SK-N-MC (cell line): ENCODE results near the gene C6orf132.

ENCODE experiments used
- DNase-seq: peaks from one replicate; pipeline ENCODE4 v3.0.0-alpha.2; 2011; ENCODE audit warnings: low read depth, low spot score
- H3K27ac ChIP-seq: fragments of 200-600 bp; sonication (generic); 2 replicates; pipeline ENCODE4 v1.5.1; 2016; ENCODE audit warnings: mixed run types
- H3K36me3 ChIP-seq: fragments of 200-600 bp; sonication (generic); 2 replicates; pipeline ENCODE4 v1.6.1; 2017; ENCODE audit warnings: antibody characterized with exemption, low read length, mixed read lengths; ENCODE audit not compliant: insufficient read depth
- H3K4me3 ChIP-seq: fragments of 200-600 bp; sonication (generic); 2 replicates; pipeline ENCODE4 v1.5.1; 2016
- H3K9ac ChIP-seq: fragments of 200-600 bp; sonication (generic); 2 replicates; pipeline ENCODE4 v1.8.0; 2017; ENCODE audit warnings: mixed run types, mixed read lengths; ENCODE audit not compliant: insufficient read length
- H3K9me3 ChIP-seq: fragments of 200-600 bp; sonication (generic); 2 replicates; pipeline ENCODE4 v1.6.1; 2017; ENCODE audit warnings: low read depth, mild to moderate bottlenecking, antibody characterized with exemption, low read length, moderate library complexity, mixed read lengths
- EZH2 ChIP-seq: fragments of 200-600 bp; sonication (generic); IDR thresholded peaks from one replicate; pipeline ENCODE4 v1.6.1; 2017; ENCODE audit warnings: antibody characterized with exemption
- FOXP2 ChIP-seq: optimal IDR thresholded peaks from 2 replicates; pipeline ENCODE3; 2011; ENCODE audit warnings: mild to moderate bottlenecking, moderate library complexity; ENCODE audit not compliant: insufficient read depth; ENCODE audit errors: extremely low read length, control extremely low read depth
- POLR2AphosphoS5 ChIP-seq: IDR thresholded peaks from 2 replicates; pipeline ENCODE4 v1.6.1; 2012; ENCODE audit warnings: mild to moderate bottlenecking, low read depth, low read length, borderline replicate concordance

Gene C6orf132

DNA sequence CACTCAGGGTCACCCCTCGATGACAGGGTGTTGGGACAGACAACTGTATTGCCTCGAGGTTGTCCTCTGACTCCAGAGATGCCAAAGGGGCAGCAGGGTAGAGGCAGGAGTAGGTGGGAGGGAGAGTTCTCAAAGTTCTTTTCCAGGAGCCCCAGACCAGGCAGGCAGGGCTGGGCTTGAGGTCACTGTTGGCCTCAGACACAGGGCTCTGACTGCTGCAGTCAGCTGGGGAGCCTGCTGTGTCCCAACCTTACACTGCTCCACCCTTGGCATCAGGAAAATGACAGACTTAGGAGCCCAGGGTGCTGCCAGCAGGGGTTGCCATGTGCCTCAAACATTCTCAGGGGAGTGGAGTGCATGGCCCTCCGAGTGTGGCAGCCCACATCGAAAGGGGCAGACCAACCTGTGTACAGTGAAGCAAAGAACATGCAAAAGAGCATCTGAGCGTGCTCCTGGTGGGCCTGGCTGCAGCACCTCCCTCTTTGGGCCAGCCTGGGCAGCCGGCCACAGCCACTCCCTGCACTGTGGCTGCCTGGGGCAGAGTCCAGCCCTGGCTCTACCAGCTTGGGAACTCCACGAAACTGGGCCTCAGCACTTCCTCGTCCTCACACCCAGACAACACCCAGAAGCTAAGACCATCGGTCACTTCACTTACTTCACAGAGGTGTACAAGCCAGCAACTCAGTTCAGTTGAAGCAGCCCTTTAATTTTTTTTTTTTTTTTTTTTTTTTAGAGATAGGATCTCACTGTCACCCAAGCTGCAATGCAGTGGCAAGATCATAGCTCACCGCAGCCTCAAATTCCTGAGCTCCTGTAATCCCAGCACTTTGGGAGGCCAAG, 24.0 kb downstream of the C6orf132 start:
- TF ChIP-seq POLR2AphosphoS5, result no peak
- TF ChIP-seq FOXP2, result no peak
- TF ChIP-seq EZH2, result no peak
- Histone ChIP-seq H3K4me3 (no peak overlapping the region), H3K9ac (no peak overlapping the region), H3K27ac (no peak overlapping the region), H3K36me3 (no peaks in the 10 kb centered on the region), H3K9me3 (no peaks in the 10 kb centered on the region)
- DNase-seq, result no peak

- no peak overlapping the region for H3K9ac ChIP-seq
- TF ChIP-seq EZH2, result no peak
- no peak for TF ChIP-seq FOXP2
- TF ChIP-seq POLR2AphosphoS5, result no peak
- no peak overlapping the region for H3K4me3 ChIP-seq
- no peaks in the 10 kb centered on the region for H3K36me3 ChIP-seq
- H3K27ac ChIP-seq, result no peak overlapping the region
- DNase-seq, result no peak
- no peaks in the 10 kb centered on the region for H3K9me3 ChIP-seq
These were observed 24.6 kb downstream of the C6orf132 start for GRCh38 chr6:42117843-42118161.

- no peak overlapping the region for H3K4me3 ChIP-seq
- no peaks in the 10 kb centered on the region for H3K9me3 ChIP-seq
- no peak for DNase-seq
- no peak overlapping the region for H3K27ac ChIP-seq
- H3K36me3 ChIP-seq, result no peaks in the 10 kb centered on the region
- H3K9ac ChIP-seq, result no peak overlapping the region
- no peak for TF ChIP-seq POLR2AphosphoS5
- TF ChIP-seq FOXP2, result no peak
These were observed 28.3 kb downstream of the C6orf132 start for GRCh38 chr6:42113936-42114636.

- Histone ChIP-seq H3K27ac (no peak overlapping the region), H3K9me3 (no peaks in the 10 kb centered on the region), H3K9ac (no peak overlapping the region), H3K36me3 (no peaks in the 10 kb centered on the region), H3K4me3 (no peak overlapping the region)
- DNase-seq, result no peak
- TF ChIP-seq POLR2AphosphoS5 (no peak), EZH2 (no peak), FOXP2 (no peak)
These were observed 30.1 kb downstream of the C6orf132 start for GRCh38 chr6:42112351-42112750.

DNA sequence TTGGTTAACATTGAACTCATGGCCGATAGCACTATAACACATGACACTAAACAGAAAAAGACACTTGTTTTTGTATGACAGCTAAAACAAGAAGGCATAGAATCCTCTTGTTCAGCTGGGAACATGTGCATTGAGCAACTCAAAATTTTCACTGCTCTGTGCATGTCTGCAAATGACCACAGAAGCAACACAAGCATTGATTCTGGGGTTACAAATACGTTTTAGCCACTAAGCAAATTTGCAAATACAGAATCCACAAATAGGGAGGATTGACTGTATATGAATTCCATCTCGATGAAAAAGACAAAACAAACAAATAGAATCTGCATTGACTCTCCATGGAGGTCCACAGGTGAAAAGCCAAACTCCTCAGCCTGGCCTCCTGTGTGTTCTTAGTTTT, 31.7 kb downstream of the C6orf132 start:
- Histone ChIP-seq H3K9ac (no peak overlapping the region), H3K4me3 (no peak overlapping the region), H3K9me3 (no peaks in the 10 kb centered on the region), H3K36me3 (no peaks in the 10 kb centered on the region), H3K27ac (no peak overlapping the region)
- no peak for DNase-seq
- TF ChIP-seq EZH2, result no peak
- TF ChIP-seq POLR2AphosphoS5, result no peak
- no peak for TF ChIP-seq FOXP2

DNA sequence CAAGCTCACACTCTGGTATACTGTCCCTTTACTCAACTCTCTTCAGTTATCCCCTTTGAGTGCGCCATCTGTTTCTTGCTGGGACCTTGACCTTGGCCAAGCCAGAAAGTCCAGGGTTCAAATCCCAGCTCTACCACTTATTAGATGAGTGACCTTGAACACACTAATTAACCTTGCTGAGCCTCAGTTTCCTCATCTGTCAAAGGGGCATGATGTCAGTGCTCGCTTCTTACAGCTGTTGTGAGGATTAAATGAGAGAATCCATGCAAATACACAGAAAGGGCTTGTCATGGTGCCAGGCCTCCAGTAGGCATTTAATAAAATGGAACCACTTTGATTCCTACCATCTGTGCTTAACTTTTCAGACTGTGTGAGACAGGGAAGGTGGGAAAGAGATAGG, 34.3 kb downstream of the C6orf132 start:
- Histone ChIP-seq H3K9me3 (no peaks in the 10 kb centered on the region), H3K9ac (no peak overlapping the region), H3K36me3 (no peaks in the 10 kb centered on the region), H3K4me3 (no peak overlapping the region), H3K27ac (no peak overlapping the region)
- no peak for DNase-seq
- TF ChIP-seq POLR2AphosphoS5, result no peak
- TF ChIP-seq EZH2, result no peak
- no peak for TF ChIP-seq FOXP2

DNA sequence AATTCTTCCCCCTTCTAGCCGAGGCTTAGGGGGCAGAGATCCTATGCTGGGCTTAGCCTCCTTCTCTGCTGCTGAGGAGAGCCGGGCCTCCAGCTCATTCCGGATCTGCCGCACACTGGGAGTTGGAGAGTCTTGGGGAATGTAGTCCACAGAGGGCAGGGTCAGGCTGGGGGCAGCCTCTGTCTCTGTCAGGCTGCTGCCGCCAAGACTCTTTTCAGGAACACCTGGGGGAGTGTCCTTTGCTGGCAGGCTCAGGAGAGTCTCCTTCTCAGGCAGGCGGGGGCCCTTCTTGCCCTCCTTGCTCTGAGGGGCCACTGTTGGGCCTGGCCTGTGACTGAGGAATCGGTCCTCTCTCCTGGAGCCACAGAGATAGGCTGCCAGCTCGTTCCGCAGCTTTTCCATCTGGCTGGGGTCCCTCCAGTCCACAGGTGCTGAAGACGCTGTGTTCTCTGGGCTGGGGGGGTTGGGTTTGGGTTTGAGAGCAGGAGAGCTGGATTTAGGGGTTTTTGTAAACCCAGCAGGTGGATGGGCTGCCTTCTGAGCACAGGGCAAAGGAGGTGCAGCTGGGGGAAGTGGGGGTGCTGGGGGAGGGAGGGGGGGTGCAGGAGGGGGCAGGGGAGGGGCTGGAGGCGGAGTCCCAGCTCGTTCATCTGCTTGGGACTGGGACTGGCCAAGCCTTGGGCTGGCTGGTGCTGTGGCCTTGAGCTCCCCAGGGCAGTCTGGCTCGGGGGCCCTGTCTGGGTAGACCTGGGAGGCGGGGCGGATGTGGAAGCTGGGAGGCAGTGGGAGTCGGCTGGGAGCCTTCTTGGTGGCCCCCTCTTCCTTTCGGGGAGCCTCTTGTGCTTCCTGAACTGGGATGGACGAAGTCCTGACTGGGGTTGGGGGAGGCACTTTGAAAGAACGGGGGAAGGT, 36.1 kb downstream of the C6orf132 start:
- H3K9me3 ChIP-seq, result no peaks in the 10 kb centered on the region
- H3K36me3 ChIP-seq, result no peaks in the 10 kb centered on the region
- H3K4me3 ChIP-seq, result no peak overlapping the region
- DNase-seq, result no peak
- no peak overlapping the region for H3K9ac ChIP-seq
- TF ChIP-seq EZH2 (no peak), POLR2AphosphoS5 (no peak), FOXP2 (no peak)
- H3K27ac ChIP-seq, result no peak overlapping the region

DNA sequence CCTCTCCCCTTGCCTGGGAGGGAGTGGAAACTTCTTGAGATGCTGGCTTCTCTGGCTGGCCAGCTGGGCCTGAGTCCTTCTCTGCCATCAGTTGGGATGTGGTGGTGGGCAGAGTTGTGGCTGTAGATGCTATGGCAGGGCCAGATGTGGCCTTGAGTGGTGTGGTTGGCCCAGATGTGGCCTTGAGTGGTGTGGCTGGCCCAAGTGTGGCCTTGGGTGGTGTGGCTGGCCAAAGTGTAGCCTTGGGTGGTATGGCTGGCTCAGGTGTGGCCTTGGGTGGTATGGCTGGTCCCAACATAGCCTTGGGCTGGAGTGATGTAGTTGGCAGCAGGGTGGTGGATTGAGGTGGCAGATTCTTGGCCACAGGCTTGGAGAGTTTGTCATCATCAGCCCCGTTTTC, 36.7 kb downstream of the C6orf132 start:
- no peak overlapping the region for H3K9ac ChIP-seq
- H3K36me3 ChIP-seq, result no peaks in the 10 kb centered on the region
- no peak for DNase-seq
- H3K4me3 ChIP-seq, result no peak overlapping the region
- no peak for TF ChIP-seq FOXP2
- TF ChIP-seq EZH2, result no peak
- TF ChIP-seq POLR2AphosphoS5, result no peak
- H3K9me3 ChIP-seq, result no peaks in the 10 kb centered on the region
- H3K27ac ChIP-seq, result no peak overlapping the region
